HG03460 (cell line): ENCODE data around the gene PLCH1.
"Not testable (repeated sequence)": the region's sequence is repeated elsewhere in the genome, so short reads cannot be mapped to it uniquely, and the experiment has no call there.

Experiments
- ATAC-seq: cut with Tn5 transposase; IDR thresholded peaks from one replicate; pipeline ENCODE4 v1.9.1; 2021; ENCODE audit not compliant: unreplicated experiment

PLCH1 gene

GRCh38 chr3:155425396-155425795, 319.5 kb downstream of the PLCH1 start:
- ATAC-seq: no peak

GRCh38 chr3:155424323-155424710, 320.6 kb downstream of the PLCH1 start:
- no peak for ATAC-seq

GRCh38 chr3:155423526-155424322, 321.1 kb downstream of the PLCH1 start:
- no peak for ATAC-seq

- no peak for ATAC-seq
Measured at GRCh38 chr3:155420881-155421486, 323.9 kb downstream of the PLCH1 start.

GRCh38 chr3:155420406-155420805, 324.5 kb downstream of the PLCH1 start:
- ATAC-seq: no peak

GRCh38 chr3:155418407-155418806, 326.5 kb downstream of the PLCH1 start:
- no peak for ATAC-seq

GRCh38 chr3:155417119-155417517, 327.8 kb downstream of the PLCH1 start:
- no peak for ATAC-seq

GRCh38 chr3:155416500-155417118, 328.3 kb downstream of the PLCH1 start:
- ATAC-seq: no peak

GRCh38 chr3:155412904-155413303, 332.0 kb downstream of the PLCH1 start:
- no peak for ATAC-seq

- ATAC-seq: no peak
Measured at GRCh38 chr3:155411500-155412223, 333.2 kb downstream of the PLCH1 start.

GRCh38 chr3:155409336-155409735, 335.5 kb downstream of the PLCH1 start:
- ATAC-seq: no peak

GRCh38 chr3:155407971-155408370, 336.9 kb downstream of the PLCH1 start:
- ATAC-seq: no peak

GRCh38 chr3:155407331-155407730, 337.5 kb downstream of the PLCH1 start:
- no peak for ATAC-seq

- ATAC-seq: no peak
Measured at GRCh38 chr3:155404486-155404885, 340.4 kb downstream of the PLCH1 start.

- no peak for ATAC-seq
Measured at GRCh38 chr3:155402656-155403055, 342.2 kb downstream of the PLCH1 start.

GRCh38 chr3:155398046-155398445, 346.8 kb downstream of the PLCH1 start:
- ATAC-seq: no peak

GRCh38 chr3:155394896-155395295, 350.0 kb downstream of the PLCH1 start:
- not testable (repeated sequence) for ATAC-seq

GRCh38 chr3:155394240-155394639, 350.6 kb downstream of the PLCH1 start:
- ATAC-seq: no peak

GRCh38 chr3:155393316-155393715, 351.6 kb downstream of the PLCH1 start:
- ATAC-seq: no peak

- no peak for ATAC-seq
Measured at GRCh38 chr3:155392138-155392537, 352.7 kb downstream of the PLCH1 start.

- no peak for ATAC-seq
Measured at GRCh38 chr3:155391551-155391958, 353.3 kb downstream of the PLCH1 start.
